GM13977 (cell line): ENCODE results near the gene C2CD4A.
"Not testable (repeated sequence)": the region's sequence is repeated elsewhere in the genome, so short reads cannot be mapped to it uniquely, and the experiment has no call there.

ENCODE experiments used
- DNase-seq: peaks from one replicate; pipeline ENCODE4 v3.0.0; 2012; ENCODE audit warnings: low spot score
- CTCF ChIP-seq: IDR thresholded peaks from 2 replicates; pipeline ENCODE4 v1.5.1; 2012; ENCODE audit warnings: mild to moderate bottlenecking, control low read depth; ENCODE audit not compliant: insufficient read depth; ENCODE audit errors: extremely low read depth, missing control alignments
- in situ Hi-C: fragments of 300-500 bp; cut with MboI; formaldehyde crosslinking; loops from one replicate; pipeline ENCODE4 v1.12.0; 2022; ENCODE audit warnings: low sequenced_read_pairs, low pct_unique_long_range_greater_than_20kb, mixed read lengths, inconsistent platforms; ENCODE audit not compliant: unreplicated experiment

The C2CD4A gene

GRCh38 chr15:62035256-62035924 is 31.4 kb upstream of the C2CD4A start:
- no peak for TF ChIP-seq CTCF

GRCh38 chr15:62046078-62046743 is 20.6 kb upstream of the C2CD4A start:
- no peak for DNase-seq
- no peak for TF ChIP-seq CTCF

More at GRCh38 chr15:62035256-62035924, 31.4 kb upstream of the C2CD4A start:
- in situ Hi-C loops: no loop called here
- no peak for DNase-seq

DNA sequence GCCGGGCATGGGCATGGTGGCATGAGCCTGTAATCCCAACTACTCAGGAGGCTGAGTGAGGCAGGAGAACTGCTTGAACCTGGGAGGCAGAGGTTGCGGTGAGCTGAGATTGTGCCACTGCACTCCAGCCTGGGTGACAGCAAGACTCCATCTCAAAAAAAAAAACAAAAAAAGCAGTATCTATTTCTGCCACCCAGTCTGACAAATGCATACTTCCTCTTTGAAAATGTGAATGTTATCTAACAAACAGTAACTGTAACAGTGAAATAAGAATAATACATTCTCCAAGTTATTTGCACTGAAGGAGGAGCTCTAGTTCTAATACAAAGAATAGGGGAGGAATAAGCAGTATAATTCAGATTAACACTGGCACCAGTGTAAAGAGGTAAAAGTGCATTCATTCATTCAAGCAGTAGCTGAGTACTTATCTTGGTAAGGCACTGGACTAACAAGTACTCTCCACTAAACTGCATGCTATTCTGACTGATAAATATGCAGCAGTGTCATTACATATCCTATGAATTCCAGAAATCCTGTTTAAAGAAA is 19.4 kb upstream of the C2CD4A start:
- TF ChIP-seq CTCF: no peak
- in situ Hi-C loops: no loop called here
- no peak for DNase-seq

More at GRCh38 chr15:62046078-62046743, 20.6 kb upstream of the C2CD4A start:
- in situ Hi-C loops: no loop called here

DNA sequence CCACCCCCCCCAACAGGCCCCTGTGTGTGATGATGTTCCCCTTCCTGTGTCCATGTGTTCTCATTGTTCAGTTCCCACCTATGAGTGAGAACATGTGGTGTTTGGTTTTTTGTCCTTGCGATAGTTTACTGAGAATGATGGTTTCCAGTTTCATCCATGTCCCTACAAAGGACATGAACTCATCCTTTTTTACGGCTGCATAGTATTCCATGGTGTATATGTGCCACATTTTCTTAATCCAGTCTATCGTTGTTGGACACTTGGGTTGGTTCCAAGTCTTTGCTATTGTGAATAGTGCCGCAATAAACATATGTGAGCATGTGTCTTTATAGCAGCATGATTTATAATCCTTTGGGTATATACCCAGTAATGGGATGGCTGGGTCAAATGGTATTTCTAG is 18.5 kb upstream of the C2CD4A start:
- DNase-seq, in situ Hi-C loops: not testable (repeated sequence)

- in situ Hi-C loops: no loop called here
- no peak for TF ChIP-seq CTCF
- DNase-seq: no peak
Measured at GRCh38 chr15:62050115-62050514, 16.7 kb upstream of the C2CD4A start.

DNA sequence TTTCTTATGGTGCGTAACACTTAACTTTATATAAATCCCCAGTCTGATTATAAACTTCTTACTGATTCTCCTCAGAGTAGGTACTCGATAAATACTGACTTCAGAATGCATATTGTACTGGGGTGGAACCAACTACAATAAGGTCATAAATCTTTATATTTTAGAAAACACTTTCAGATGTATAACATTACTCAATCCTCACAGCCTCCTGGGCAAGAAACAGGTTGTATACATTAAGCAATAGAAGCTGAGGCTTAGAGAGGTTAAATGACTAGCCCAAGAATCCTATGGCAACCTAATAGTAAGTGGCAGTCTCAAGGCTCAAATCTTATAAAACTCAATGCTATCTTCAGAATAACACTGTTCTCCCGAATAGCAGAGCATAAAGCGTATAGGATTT is 15.6 kb upstream of the C2CD4A start:
- in situ Hi-C loops: no loop called here
- DNase-seq: no peak
- TF ChIP-seq CTCF: no peak

GRCh38 chr15:62052713-62053112 is 14.1 kb upstream of the C2CD4A start:
- no peak for TF ChIP-seq CTCF
- in situ Hi-C loops: no loop called here
- no peak for DNase-seq
